Activated CD8-positive, alpha-beta memory T cell treated with anti-CD3 and anti-CD28 coated beads for 1 hour (primary cell): ENCODE data around the gene DCC.

Source experiments
- DNase-seq, 2 donors: peaks; one replicate each; pipeline ENCODE4 v3.0.0-alpha.2; 2020; ENCODE audit warnings: low read depth in 1 of 2; ENCODE audit errors: extremely low read depth in 1 of 2

Gene DCC

DNA sequence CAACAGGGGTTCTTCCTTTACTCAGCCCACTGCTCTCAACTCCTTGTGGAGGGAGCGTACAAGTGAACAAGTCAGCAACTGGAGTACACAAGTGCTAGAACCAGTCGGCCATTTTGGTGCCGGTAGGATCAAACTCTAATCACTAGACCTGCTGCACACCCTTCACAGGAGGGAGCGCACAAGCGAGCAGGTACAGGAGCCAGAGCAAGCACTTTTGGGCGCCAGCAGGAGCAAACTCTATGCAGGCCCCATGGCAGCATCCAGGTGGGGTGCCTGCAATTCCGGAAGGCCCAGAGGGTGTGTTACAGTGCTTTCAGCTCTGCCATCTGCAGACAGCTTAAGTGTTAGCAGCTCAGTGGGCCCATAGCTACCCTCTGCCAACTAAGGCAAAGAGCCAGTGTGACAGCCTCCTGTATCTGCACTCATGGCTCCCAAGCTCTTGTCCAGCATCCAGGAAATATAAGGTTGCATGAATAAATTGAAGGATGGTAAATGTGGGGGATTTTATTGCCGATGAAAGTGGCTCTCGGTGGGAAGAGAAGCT is 426.1 kb downstream of the DCC start:
- no peak for DNase-seq

GRCh38 chr18:52781113-52781512 is 441.1 kb downstream of the DCC start:
- DNase-seq, result no peak

- no peak for DNase-seq
These were observed 451.3 kb downstream of the DCC start for GRCh38 chr18:52791321-52791720.

- no peak for DNase-seq
These were observed 472.8 kb downstream of the DCC start for GRCh38 chr18:52812834-52813233.

DNA sequence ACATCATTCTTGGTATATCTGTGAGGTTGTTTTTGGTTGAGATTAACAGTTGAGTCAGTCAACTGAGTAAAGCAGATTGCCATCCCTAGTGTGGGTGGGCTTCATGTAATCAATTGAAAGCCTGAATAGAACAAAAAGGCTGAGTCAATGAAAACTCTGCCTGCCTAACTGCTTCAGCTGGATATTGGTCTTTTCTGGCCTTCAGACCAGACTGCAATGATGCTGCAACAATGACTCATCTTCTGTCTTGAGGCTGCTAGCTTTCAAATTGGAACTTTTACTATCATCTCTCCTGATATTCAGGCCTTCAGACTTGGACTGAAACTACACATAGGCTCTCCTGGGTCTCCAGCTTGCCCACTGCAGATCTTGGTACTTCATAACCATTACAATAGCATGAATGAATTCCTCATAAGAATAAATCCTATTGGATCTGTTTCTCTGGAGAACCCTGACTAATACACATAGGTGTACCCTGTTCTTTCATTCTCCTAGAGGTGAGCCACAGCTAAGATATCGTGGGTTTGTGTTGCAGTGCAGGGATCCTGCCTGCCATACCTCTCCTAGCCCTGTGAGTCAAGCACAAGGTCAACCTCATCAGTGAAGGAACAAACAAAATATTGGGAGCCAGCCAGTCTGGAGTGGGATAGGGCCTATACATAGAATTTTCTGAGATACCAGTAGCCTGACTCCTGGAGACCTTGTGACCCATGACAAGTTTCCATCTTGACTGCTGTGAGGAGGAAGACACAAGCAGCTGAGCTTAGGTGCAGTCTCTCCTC is 473.8 kb downstream of the DCC start:
- no peak for DNase-seq

GRCh38 chr18:52815651-52816050 is 475.7 kb downstream of the DCC start:
- no peak for DNase-seq

- DNase-seq, result no peak
These were observed 476.1 kb downstream of the DCC start for GRCh38 chr18:52816121-52816520.

DNA sequence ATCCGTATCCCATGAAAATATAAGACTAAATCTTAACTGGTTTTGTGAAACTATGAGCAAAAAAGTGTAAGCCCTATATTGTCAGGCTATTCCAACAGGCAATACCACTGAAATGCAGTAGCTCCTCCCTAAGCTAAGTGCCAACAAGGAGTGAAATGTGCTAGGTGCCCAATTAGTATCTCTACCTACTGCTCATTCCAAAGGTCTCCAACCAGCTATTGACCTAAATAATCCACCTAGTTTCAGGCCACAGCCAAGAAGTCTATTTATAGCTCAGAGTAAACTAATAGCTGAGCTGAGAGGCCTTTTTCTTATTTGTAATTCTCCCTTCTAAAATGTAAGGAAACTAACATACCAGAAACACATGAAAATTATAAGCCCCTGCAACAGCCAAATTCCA is 482.2 kb downstream of the DCC start:
- DNase-seq, result no peak

GRCh38 chr18:52824126-52824525 is 484.1 kb downstream of the DCC start:
- no peak for DNase-seq

DNA sequence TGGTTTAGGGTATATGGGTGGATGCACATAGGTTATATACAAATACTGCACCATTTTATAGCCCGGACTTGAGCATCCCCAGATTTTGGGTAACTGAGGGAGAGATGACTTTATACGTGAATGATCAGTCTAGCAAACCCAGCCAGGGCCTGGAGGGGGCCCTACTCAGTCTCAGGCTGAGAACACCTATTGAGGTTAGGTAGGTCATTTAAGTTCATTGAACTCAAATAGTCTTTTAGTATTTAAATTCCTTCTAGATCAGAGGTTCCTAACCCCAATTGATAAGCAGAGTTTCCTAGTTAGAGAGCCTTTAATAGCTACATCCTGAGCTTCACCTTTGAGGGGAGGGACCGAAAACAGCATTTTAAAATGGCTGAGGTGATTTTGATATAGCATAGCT is 487.0 kb downstream of the DCC start:
- no peak for DNase-seq

DNA sequence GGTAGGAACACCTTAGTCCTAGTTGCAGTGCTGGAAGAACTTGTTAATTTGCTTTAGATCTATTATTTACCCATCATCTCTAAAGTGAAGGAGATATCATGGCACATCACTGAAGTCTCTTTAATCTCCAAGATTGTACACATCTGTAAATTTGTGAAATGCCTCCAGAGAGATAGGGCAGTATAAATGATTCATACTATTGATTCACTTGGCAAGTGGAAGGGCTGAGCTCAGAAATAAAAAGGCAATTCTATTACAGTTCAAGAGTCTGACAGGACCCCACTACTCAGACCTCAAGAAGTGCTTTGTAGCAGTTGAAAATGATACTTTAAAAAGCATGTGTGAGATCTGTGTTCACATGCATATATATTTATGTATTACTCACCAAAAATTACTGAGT is 489.3 kb downstream of the DCC start:
- DNase-seq, result no peak

DNA sequence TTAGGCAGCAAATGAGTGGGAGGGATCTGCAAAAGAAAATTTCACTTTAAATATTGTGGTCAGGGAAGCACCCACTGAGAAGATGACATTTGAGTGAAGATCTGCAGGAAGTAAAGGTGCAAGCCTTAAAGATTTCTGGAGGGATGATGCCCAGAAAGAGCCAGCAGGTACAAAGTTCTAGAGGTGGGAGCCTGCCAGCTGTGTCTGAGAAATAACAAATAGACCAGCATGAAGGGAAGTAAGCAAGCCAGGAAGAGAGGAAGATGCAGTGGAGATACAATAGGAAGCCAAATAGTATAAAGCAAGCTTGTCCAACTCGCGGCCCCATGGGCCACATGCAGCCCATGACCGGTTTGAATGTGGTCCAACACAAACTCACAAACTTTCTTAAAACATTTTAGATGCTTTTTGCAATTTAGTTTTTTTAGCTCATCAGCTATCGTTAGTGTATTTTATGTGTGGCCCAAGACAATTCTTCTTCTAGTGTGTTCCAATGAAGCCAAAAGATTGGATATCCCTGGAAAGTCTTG is 489.9 kb downstream of the DCC start:
- no peak for DNase-seq

GRCh38 chr18:52844323-52844722 is 504.3 kb downstream of the DCC start:
- no peak for DNase-seq

- DNase-seq, result no peak
These were observed 505.0 kb downstream of the DCC start for GRCh38 chr18:52845036-52845435.

DNA sequence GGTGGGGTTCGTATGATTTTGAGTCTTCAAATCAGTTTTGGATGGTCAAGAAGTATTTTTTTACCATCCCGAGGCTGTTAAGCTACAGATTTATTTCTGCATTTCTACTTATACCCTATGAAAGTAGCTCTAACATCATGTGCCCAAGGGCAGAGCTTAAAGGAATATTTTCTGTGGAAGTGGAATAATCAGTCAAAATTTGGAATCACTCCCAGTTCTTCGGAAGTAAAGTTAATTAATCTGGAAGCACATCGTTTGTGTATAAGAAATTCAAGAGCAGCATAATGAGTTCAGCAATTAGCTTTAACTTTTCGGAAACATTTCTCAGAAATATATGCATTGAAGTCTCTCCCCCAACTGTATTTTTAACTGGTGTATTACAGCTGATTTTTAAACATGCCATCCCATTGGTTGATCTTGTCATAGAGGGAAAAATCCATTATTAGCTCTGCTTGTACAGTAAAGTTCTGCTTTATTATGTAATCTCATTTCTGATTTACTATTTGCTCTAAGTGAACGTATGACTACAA is 510.1 kb downstream of the DCC start:
- DNase-seq, result no peak

DNA sequence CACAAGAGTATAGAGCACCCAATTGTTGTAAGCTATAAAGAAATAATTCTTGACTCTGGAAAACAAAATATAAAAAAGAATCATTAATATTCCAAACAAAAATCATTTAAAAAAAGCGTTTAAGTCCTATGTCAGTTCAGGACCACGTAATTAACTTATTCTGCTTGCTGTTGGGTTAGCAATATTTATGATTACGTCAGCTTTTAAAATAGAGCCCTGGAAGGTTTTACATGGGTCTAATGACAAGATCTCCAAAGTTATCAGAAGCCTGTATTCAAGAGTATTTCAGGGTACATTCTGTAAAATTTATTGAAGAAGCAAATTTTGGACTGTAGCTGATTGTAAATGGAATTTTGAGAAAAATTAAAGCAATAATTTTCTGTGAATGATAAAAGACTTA is 521.6 kb downstream of the DCC start:
- no peak for DNase-seq

GRCh38 chr18:52869349-52869923 is 529.4 kb downstream of the DCC start:
- no peak for DNase-seq

DNA sequence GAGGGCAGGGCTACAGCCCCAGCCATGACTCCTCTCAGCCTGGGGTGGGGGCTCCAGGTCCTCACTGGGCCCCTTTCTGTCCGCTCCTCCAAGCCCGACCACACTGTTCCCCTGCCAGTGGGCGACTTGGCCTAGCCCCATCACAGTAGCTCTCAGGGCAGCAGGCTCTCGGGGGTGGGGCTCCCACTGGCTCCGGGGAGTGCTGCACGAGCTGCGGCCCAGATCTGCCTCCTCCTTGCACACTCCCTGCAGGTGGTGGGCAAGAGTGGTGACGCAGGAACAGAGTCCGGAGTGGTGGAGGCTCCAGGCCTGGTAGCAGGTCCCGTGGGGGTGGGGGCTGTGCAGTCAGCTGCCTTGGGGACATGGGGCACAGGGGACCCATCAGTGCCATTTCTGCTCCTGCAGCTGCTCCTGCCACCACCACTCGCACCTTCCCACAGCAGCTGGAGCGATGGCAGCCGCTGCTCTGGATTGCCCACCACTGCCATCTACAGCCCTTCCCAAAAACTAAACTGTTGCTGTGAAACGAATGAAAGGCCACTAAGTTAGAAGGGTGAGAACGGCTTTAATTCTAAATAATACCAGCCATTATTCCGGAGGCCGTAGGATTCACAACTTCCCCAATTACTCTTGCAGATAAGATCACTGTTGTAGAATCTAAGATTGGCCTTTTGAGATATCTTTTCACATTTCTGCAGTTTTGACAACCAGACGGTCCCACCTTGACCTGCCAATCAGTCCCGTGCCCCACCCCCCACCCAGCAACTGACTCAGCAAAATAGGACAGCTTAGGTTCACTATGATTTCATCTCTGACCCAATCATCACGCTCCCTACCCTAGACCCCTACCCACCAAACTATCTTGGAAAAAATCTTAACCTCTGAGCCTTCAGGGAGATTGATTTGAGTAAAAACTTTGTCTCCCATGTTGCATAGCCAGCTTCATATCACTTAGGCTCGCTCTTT is 530.2 kb downstream of the DCC start:
- DNase-seq, result no peak

DNA sequence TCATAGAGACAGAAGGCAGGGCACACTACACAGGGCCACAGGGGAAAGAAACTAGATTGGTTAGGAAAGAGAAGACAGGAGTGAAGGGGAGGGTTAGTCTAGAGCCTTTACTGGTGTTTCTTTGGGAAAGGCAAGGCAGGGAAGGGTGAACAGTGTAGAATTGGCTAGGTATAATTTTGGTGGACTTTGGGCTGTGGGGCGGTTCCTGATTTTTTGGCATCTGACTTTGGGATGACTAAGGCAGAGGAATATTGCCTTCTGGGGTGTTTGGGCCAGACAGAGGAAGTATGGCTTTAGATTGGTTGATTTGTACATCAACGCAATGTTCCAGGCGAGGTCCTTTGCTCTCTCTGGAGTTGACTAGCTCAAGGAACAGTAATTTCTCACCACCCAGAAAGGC is 534.8 kb downstream of the DCC start:
- DNase-seq, result no peak

GRCh38 chr18:52875725-52876124 is 535.7 kb downstream of the DCC start:
- DNase-seq, result no peak

- no peak for DNase-seq
These were observed 548.0 kb downstream of the DCC start for GRCh38 chr18:52888014-52888413.
